HCT116 (cell line): ENCODE data around the gene ST6GALNAC4. TPM values are rescaled to one million over a fixed set of nuclear protein-coding genes. Genes with fewer than 3 reads are reported as not detected.

Experiments
- ATAC-seq: fragments of 200-7000 bp; cut with Tn5 transposase; 2 replicates; pipeline ENCODE4 v1.9.1; 2020; ENCODE audit warnings: mild to moderate bottlenecking, moderate library complexity
- BruUV-seq: library from RNA; stranded (reverse); fragments of 400-500 nt; replicated peaks from 2 replicates; lab custom pipeline; 2021; lab: Mats Ljungman, UMichigan
- CTCF ChIA-PET: fragments of 300-600 bp; sonication (Branson Sonifier 250); formaldehyde crosslinking; loops from one replicate; lab custom pipeline; 2021; ENCODE audit warnings: antibody characterized with exemption; lab: Charles Lee
- POLR2A ChIA-PET: fragments of 300-600, 350-600 bp; sonication (Branson Sonifier 250); formaldehyde crosslinking; loops from one replicate; lab custom pipeline; 2021; ENCODE audit warnings: antibody characterized with exemption; lab: Charles Lee
- RAD21 ChIA-PET, 2 experiments: fragments of 300-600 bp; sonication (Branson Sonifier 250); formaldehyde crosslinking; loops; one replicate each; lab custom pipeline; 2023; ENCODE audit warnings: low total read pairs in 2 of 2; ENCODE audit not compliant: uncharacterized antibody in 2 of 2, unreplicated experiment in 2 of 2, low non-redundant PET in 1 of 2; lab: Charles Lee
- DNase-seq: peaks from one replicate; pipeline ENCODE4 v3.0.0-alpha.2; 2010; ENCODE audit warnings: low read depth, low spot score
- H2AFZ ChIP-seq: fragments of 200-600 bp; shearing (Covaris generic), sonication (generic); 2 replicates; pipeline ENCODE4 v1.6.1; 2017; ENCODE audit warnings: low read depth, mixed run types, mixed read lengths, antibody characterized with exemption, low read length; ENCODE audit not compliant: poor library complexity, severe bottlenecking
- H3K27ac ChIP-seq: 2 replicates; pipeline ENCODE4 v1.5.1; 2012; ENCODE audit warnings: low read depth, low read length
- H3K27me3 ChIP-seq: fragments of 200-600 bp; sonication (generic); 2 replicates; pipeline ENCODE4 v1.6.1; 2016; ENCODE audit warnings: mixed run types, low read length, mixed read lengths; ENCODE audit not compliant: insufficient read depth
- H3K36me3 ChIP-seq, 2 experiments: fragments of 200-500 bp in 1 of 2; fragments of 200-600 bp in 1 of 2; sonication (Bioruptor generic) in 1 of 2; sonication (generic) in 1 of 2; 2 replicates each; pipeline versions ENCODE4 v1.5.1 to v1.6.1; 2014 to 2016; ENCODE audit warnings: low read length in 2 of 2, inconsistent platforms in 1 of 2, mixed read lengths in 1 of 2, mixed run types in 1 of 2; ENCODE audit not compliant: insufficient read depth in 2 of 2, control insufficient read depth in 1 of 2
- H3K4me1 ChIP-seq, 2 experiments: fragments of 200-600 bp in 1 of 2; sonication (generic) in 1 of 2; 2 replicates each; pipeline versions ENCODE4 v1.5.1 to v1.6.1; 2012 to 2017; ENCODE audit warnings: low read length in 2 of 2, inconsistent platforms in 1 of 2, mild to moderate bottlenecking in 1 of 2, mixed read lengths in 1 of 2, mixed run types in 1 of 2, moderate library complexity in 1 of 2; ENCODE audit not compliant: insufficient read depth in 2 of 2, control insufficient read depth in 1 of 2
- H3K4me2 ChIP-seq: fragments of 200-600 bp; sonication (generic); 2 replicates; pipeline ENCODE4 v1.6.1; 2017; ENCODE audit warnings: mixed run types, low read length, mixed read lengths
- H3K4me3 ChIP-seq, 2 experiments: fragments of 200-600 bp in 1 of 2; sonication (generic) in 1 of 2; replicated peaks in 1 of 2; 2 replicates each; pipeline ENCODE4 v1.5.1; 2011 to 2016; ENCODE audit warnings: low read length in 2 of 2, control low read depth in 1 of 2, low read depth in 1 of 2, mild to moderate bottlenecking in 1 of 2, mixed read lengths in 1 of 2, mixed run types in 1 of 2
- H3K79me2 ChIP-seq: fragments of 200-600 bp; sonication (generic); 2 replicates; pipeline ENCODE4 v1.6.1; 2017; ENCODE audit warnings: mild to moderate bottlenecking, mixed run types, low read length, moderate library complexity, mixed read lengths; ENCODE audit not compliant: insufficient read depth
- H3K9ac ChIP-seq: fragments of 200-600 bp; sonication (generic); 2 replicates; pipeline ENCODE4 v1.6.1; 2016; ENCODE audit warnings: low read length, mixed read lengths
- H3K9me2 ChIP-seq: fragments of 200-600 bp; sonication (generic), shearing (Covaris generic); 2 replicates; pipeline ENCODE4 v1.6.1; 2017; ENCODE audit warnings: mixed run types, mild to moderate bottlenecking, moderate library complexity; ENCODE audit not compliant: insufficient read depth
- H3K9me3 ChIP-seq, 2 experiments: fragments of 200-500 bp in 1 of 2; fragments of 200-600 bp in 1 of 2; sonication (Bioruptor generic) in 1 of 2; sonication (generic) in 1 of 2; 2 replicates each; pipeline ENCODE4 v1.6.1; 2014 to 2017; ENCODE audit warnings: low read length in 2 of 2, mixed read lengths in 2 of 2, inconsistent platforms in 1 of 2, low read depth in 1 of 2, mild to moderate bottlenecking in 1 of 2, mixed run types in 1 of 2, moderate library complexity in 1 of 2; ENCODE audit not compliant: control insufficient read depth in 1 of 2, insufficient read depth in 1 of 2
- H4K20me1 ChIP-seq: fragments of 200-600 bp; sonication (generic), shearing (Covaris generic); 2 replicates; pipeline ENCODE4 v1.6.1; 2017; ENCODE audit warnings: mixed run types, mild to moderate bottlenecking, moderate library complexity; ENCODE audit not compliant: insufficient read depth
- EZH2 ChIP-seq: fragments of 200-600 bp; sonication (generic); IDR thresholded peaks from 2 replicates; pipeline ENCODE4 v1.6.1; 2017; ENCODE audit warnings: antibody characterized with exemption, mixed run types
- EZH2phosphoT487 ChIP-seq: fragments of 200-600 bp; IDR thresholded peaks from 2 replicates; pipeline ENCODE4 v1.6.1; 2018; ENCODE audit warnings: antibody characterized with exemption, borderline replicate concordance
- SRF ChIP-seq: IDR thresholded peaks from 2 replicates; pipeline ENCODE4 v1.6.1; 2012; ENCODE audit warnings: low read depth
- TCF7L2 ChIP-seq: IDR thresholded peaks from 2 replicates; pipeline ENCODE4 v1.7.0; 2011; ENCODE audit warnings: borderline replicate concordance, inconsistent platforms; ENCODE audit not compliant: insufficient read depth, insufficient read length; ENCODE audit errors: extremely low read depth
- ZNF274 ChIP-seq: fragments of 200-500 bp; sonication (Bioruptor generic); IDR thresholded peaks from 2 replicates; pipeline ENCODE4 v1.6.1; 2014; ENCODE audit warnings: mild to moderate bottlenecking, low read depth, low read length, inconsistent platforms
- intact Hi-C: fragments of 100-400 bp; cut with micrococcal nuclease; formaldehyde crosslinking; loops from 2 replicates; pipeline ENCODE4 v1.10.0; 2022
- total RNA-seq: library from RNA; stranded (reverse); gene quantifications from one replicate; pipeline ENCODE4 v1.2.1, GENCODE V29; 2021; ENCODE audit not compliant: unreplicated experiment
- TF ChIP-seq, protein P1 (sequence below): IDR thresholded peaks from 2 replicates; pipeline ENCODE4 v1.6.1; 2012; ENCODE audit warnings: low read depth
- TF ChIP-seq, protein P2 (sequence below): IDR thresholded peaks from 2 replicates; pipeline ENCODE4 v1.6.1; 2012
- TF ChIP-seq, protein P3 (sequence below): IDR thresholded peaks from 2 replicates; pipeline ENCODE4 v1.6.1; 2012

The ST6GALNAC4 gene
- total RNA-seq, 1 experiment from 2014 or later, result 49.4 TPM

DNA sequence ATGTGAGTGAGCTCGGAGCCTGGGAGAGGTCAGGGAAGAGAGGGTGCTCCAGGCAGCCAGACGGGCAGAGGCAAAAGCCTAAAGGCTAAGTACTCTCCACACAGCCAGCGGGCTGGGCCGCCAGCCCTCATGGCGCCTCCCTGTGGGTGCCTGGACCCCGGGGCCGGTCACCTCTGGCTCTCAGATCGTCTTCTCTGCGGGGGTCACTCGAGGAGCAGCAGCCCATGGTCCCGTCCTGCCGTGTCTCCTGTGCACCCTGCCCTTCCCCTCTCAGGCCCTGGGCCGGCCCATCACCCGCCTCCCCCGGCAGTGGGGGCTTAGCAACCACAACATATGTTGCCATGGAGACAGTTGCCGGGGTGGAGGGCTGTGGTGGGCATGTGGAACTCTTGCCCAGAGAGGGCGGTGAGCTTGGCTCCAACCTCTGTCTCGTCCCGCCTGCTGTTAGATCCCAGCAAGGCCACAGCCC is 43.6 kb downstream of the ST6GALNAC4 start:
- RAD21 ChIA-PET, result no interaction called here
- POLR2A ChIA-PET, result interaction anchor here (0.8 kb wide), 1 partner anchor 33 kb away, joined by 3 read pairs; no protein-coding TSS in a partner anchor

More for the DNA sequence above, 43.6 kb downstream of the ST6GALNAC4 start:
- H3K36me3 ChIP-seq, result no peaks in the 10 kb centered on the region
- no peaks in the 10 kb centered on the region for H3K27me3 ChIP-seq
- ATAC-seq (no peak), DNase-seq (no peak)
- peaks cover 14 to 51% of the 10 kb centered on the region in 2 experiments for H3K4me1 ChIP-seq
- no peak overlapping the region for H2AFZ ChIP-seq
- no peak overlapping the region for H3K4me2 ChIP-seq
- H4K20me1 ChIP-seq, result no peaks in the 10 kb centered on the region
- BruUV-seq, result no TSS peak
- H3K9me2 ChIP-seq, result no peaks in the 10 kb centered on the region
- CTCF ChIA-PET, result interaction anchor here (1.7 kb wide), 1 partner anchor 48 kb away, joined by 6 read pairs; no protein-coding TSS in a partner anchor
- TF ChIP-seq EZH2 (no peak), TCF7L2 (no peak), EZH2phosphoT487 (no peak), SRF (no peak), ZNF274 (no peak)
- TF ChIP-seq, protein P1, sequence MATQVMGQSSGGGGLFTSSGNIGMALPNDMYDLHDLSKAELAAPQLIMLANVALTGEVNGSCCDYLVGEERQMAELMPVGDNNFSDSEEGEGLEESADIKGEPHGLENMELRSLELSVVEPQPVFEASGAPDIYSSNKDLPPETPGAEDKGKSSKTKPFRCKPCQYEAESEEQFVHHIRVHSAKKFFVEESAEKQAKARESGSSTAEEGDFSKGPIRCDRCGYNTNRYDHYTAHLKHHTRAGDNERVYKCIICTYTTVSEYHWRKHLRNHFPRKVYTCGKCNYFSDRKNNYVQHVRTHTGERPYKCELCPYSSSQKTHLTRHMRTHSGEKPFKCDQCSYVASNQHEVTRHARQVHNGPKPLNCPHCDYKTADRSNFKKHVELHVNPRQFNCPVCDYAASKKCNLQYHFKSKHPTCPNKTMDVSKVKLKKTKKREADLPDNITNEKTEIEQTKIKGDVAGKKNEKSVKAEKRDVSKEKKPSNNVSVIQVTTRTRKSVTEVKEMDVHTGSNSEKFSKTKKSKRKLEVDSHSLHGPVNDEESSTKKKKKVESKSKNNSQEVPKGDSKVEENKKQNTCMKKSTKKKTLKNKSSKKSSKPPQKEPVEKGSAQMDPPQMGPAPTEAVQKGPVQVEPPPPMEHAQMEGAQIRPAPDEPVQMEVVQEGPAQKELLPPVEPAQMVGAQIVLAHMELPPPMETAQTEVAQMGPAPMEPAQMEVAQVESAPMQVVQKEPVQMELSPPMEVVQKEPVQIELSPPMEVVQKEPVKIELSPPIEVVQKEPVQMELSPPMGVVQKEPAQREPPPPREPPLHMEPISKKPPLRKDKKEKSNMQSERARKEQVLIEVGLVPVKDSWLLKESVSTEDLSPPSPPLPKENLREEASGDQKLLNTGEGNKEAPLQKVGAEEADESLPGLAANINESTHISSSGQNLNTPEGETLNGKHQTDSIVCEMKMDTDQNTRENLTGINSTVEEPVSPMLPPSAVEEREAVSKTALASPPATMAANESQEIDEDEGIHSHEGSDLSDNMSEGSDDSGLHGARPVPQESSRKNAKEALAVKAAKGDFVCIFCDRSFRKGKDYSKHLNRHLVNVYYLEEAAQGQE, result no peak
- TF ChIP-seq, protein P2, sequence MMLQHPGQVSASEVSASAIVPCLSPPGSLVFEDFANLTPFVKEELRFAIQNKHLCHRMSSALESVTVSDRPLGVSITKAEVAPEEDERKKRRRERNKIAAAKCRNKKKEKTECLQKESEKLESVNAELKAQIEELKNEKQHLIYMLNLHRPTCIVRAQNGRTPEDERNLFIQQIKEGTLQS, result no peak
- TF ChIP-seq, protein P3, sequence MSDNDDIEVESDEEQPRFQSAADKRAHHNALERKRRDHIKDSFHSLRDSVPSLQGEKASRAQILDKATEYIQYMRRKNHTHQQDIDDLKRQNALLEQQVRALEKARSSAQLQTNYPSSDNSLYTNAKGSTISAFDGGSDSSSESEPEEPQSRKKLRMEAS, result no peak
- H3K4me3 ChIP-seq, result no peak overlapping the region
- H3K9ac ChIP-seq, result no peak overlapping the region
- no peaks in the 10 kb centered on the region for H3K9me3 ChIP-seq
- intact Hi-C loops, result no loop called here
- H3K27ac ChIP-seq, result no peak overlapping the region
- H3K79me2 ChIP-seq, result no peaks in the 10 kb centered on the region; the same call in 1 of the 2 replicates
